Right renal pelvis (tissue), 4 donors: ENCODE measurements around the gene SFXN5. TPM values are rescaled to one million over a fixed set of nuclear protein-coding genes. Genes with fewer than 3 reads are reported as not detected.
"Not testable (repeated sequence)": the region's sequence is repeated elsewhere in the genome, so short reads cannot be mapped to it uniquely, and the experiment has no call there.

Source experiments
- DNase-seq, 4 donors: peaks; one replicate each; pipeline ENCODE4 v3.0.0-alpha.2; 2013; ENCODE audit warnings: low read depth in 4 of 4, low spot score in 3 of 4, missing footprints in 1 of 4
- polyA plus RNA-seq, 4 donors: library from polyadenylated mRNA; unstranded; fragments of 120-200 nt; gene quantifications; one replicate each; pipeline ENCODE4 v1.2.1, GENCODE V29; 2013; ENCODE audit not compliant: insufficient read length in 4 of 4

SFXN5 gene
- polyA plus RNA-seq, 4 donors: 25.9 to 32.6 (median 26.9) TPM

DNA sequence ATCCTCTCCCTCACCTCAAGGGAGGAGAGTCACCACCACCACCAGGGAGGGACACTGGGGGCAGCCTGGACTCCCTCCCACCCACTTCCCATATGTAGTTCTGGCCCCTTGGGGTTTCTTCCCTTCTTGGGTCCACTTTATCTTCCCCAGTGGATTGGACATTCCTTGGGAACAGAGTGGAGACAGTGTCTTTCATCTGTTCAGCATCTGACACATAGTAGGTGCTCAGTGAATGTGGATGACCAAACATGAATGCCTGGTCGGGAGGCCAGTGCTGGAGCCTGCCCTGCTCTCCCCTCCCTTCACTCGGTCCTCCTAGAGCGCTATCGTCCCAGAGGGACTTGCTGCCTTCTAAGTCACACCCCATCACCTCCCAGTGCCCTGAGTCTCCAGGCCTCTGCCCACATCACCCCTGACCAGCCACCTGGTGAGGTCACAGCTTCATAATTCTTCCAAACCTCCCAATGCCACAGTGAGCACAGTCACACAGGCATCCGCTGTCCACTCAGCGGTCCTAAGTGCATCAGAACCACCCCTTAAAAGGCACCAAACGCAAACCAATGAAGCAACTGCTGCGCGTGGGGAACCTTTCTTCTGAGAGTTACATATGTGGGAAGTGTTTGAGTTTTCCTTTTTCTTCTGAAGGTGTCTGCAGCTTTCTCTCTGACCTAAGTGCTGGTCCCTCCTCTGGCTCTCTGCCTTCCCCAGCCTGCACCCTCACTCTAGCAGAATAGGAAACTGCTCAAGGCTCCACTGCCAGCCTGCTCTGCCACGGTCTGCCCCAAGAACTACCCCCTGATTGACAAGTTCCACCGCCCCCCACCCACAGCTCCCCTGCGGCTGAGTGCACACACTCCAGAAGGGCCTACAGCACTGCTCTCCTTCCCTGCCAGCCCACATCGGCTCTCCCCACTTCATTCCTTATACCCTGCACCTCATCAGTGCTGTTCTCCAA, 7.2 kb upstream of the SFXN5 start:
- DNase-seq: no peak

DNA sequence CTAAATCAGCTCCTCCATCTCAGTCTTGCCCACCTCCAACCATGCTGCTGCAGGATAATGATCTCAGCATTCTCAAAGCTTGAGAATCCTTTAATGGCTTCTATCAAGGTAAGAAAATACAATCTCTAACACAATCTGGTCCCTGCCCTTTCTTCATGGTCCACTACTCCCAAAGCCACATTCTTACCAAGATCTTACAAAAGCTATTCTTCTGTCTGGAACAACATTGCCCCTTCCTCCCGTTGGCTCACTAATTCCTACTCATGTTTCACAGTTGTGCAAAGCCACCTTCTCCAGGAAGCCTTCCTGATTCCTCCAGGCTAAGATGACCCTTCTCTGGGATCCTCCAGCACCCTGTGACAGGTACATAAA, 5.9 kb upstream of the SFXN5 start:
- no peak for DNase-seq

DNA sequence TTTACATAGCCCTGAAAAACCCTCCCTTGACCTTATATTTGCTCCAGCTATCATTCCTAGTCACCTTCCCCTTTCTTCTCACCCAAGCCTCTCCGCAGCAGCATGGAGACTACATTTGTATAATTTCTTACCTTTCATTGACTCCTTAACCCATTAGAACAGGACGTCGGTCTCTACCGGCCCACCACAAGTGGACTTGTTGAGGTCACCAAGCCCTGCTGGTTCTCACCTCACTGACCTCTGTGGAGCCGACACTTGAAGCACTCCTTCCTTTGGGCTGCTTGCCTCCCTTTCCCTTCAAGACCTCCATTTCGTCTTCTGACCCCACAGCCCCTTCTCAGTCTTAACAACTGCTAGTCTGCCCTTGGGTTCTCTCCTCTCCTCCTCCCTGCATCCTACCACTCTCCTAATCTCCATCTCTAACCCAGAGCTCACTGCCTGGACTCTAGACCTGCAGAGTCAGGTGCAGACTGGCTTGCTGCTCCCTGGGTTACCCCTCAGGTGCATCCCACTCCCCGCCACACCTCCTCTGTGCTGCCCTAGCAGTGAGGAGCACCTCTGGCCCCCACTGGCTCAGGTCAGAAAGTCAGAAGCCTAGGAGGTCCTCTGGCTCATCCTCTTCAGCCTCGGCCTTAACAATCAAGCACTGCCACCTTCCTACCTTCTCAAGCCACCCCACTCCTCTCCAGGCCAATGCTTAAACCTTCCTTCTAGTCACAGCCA, 5.3 kb upstream of the SFXN5 start:
- no peak for DNase-seq

DNA sequence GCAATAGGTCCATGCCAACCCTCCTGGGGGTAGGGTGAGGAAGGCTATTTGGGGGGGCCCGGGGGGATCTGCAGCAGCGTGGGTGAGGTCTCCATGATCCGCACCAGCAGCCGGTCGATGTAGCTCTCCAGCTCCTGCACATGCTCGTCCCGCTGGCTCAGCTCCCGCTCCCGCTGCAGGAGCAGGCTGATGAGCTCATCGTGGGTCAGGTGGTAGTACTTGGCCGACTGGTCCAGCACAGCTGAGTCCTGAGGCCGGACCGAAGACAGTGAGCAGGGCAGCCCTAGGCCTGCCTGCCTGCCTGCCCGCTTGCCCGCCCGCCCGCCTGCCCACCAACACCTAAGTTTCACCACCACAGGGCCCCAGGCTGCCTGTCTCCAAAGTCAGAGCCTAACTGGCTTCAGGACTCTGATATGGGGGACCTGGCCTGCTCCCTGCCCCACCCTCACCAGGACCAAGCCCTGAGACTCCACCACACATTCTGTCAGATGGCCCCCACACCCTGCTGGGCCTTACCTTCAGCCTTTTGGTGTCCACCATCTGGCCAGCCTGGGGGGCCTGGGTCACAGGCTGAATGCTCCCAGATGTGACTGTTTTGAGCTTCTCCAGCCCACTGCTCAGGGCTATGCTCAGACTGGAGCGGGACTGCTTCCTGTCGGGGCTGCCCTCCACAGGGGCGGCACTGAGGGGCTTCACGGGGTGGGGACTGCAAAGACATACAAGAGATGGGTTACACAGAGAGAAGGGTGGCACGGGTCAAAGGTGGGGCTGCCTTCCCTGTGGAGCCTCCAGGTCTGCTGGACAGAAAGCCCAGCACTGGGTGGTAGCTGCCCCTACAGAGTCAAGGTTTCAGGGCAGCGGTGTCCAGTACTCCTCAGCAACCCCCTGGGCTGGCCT, 4.2 kb upstream of the SFXN5 start:
- no peak for DNase-seq

DNA sequence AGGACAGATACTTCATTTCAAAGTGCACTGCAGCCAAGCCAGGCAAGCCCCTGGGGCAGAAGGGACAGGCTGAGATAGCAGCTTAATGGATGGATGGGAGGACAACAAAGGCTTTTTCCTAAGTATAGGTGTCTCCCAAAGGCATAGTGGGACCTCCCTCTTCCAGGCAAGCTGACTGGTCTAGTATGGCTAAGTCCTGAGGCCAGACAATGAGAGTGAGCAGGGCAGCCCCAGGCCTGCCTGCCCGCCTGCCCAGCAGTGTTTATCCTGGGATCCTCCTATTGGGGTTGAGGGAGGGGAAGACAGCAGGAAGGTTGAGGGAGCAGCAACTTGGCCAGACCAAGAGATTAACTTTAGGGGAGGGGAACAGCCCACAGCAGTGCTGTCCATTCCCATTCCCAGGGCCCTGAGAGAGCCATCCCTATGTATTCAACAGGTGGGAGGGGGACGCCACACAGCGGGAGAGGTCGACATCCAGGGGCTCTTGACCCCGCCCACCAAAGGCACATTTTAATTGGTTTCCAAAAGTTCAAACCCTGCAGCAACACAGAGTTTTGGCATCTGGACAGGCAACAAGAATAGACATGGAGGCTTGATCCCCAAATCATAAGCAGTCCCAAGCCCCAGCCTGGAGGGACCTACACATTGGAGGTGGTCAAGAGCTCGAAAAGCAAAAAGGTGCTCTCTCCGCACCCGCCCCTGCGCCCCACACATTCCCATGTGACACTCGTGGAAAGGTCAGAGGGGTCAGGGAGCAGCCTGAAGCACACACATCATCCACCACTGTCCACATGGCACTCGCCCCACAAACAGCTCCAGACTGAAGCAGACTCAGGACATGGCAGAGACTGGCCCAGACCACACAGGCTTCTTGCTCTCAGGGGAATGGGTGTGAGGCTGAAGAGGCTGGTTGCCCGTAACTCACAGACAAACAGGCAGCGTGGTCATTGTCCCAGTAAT, 2.9 kb upstream of the SFXN5 start:
- no peak for DNase-seq

DNA sequence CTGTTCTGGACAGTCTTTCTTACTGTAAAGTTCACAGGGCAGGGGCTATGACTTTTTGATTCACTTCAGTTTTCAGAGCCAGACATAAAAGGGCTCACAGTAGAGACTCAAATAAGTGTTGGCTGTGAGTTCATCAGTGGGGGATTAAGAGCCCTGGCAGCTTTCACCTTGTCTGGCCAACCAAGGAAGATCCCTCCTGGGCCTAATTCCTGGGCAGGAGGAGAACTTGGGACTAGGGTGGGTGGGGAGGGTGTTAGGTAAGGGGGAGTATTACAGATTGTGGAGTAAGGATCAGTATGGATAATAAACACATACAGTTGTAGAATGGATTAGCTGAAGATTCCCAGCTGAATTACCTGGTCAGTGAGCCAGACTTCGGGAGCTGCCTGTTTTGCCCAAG, 904 bp upstream of the SFXN5 start:
- DNase-seq: no peak

DNA sequence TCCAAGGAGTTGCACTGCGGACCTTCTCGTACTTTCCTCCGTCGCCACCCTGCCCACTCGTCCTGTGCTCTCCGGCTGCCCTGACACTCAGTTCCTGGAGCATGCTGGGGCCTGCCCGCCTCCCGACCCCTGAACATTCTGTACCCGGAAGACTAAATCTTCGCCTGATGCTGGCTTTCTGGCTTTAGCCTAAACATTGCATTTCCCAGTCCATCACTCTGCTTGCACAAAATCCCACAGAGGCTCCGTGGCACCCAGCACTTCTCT, 550 bp upstream of the SFXN5 start:
- no peak for DNase-seq

DNA sequence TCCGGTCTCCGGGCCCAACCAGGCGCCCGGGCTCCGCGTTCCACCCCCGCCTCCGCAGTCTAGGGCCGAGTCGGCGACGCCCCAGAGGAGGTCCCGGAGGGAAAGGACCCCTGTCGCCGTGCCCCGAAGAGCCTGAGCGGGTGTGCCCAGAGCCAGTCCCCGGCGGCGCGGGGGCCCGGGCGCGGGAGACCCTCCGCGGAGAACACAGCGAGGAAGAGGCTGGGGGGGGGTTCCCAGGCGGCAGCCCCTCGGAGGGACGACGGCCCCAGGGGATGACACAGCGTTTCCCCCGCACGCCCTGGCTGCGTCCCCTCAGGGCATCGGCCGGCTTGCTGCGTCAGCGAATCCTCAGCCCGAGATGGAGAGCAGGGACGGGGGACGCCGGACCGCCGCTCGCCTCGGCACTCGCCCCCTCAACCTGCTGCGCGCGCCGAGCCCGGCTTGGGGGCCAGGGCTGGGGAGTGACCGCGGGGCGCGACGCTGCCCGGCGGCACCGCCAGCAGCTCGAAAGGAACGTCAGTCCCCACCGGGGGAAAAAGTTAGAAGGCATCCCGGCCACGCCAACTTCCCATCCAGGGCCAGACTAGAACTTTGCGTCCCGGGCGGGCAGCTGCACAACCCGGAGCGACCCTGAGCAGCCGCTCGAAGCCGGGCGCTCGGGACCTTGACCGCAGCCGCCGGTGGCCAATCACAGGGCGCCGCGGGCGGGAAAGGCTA, 711 bp downstream of the SFXN5 start:
- DNase-seq: peak in 1 of 4 donors; percentile 45

DNA sequence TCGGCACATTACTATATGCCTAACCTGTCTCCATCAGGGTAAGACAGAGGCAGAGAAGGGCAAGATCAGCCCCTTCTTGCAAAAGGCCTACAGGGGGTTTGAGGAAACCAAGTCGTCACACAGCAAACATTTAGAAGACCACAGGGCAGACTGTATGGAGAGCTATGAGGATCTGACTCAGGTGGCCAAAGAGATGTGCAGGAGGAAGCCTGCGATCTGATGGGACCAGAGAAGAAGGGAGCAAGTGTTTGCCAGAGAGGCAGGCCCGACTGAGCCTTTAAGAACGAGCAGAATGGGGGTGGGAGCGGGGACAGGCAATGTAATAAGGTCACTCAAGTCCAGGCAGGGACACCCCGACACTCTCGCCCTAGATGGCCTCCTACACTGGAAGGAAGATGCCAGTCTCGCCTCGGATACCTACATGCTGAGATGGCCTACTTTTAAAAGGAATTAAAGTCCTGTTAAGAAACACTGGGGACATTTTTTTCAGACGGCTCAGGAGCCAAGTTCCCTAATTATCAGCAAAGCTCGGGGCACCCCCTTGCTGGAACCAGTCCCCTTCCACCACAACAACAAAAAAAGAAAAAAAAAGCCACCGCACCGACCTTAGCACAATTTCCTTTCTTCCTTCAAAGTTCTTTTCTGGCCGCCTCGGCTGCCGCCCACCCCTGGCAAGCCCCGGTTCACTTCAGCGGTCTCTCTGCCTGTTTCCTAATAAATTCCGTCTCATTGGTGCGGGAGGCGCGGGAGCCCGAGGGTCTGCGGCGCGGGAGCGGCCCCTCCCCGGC, 1.5 kb downstream of the SFXN5 start:
- DNase-seq: no peak

DNA sequence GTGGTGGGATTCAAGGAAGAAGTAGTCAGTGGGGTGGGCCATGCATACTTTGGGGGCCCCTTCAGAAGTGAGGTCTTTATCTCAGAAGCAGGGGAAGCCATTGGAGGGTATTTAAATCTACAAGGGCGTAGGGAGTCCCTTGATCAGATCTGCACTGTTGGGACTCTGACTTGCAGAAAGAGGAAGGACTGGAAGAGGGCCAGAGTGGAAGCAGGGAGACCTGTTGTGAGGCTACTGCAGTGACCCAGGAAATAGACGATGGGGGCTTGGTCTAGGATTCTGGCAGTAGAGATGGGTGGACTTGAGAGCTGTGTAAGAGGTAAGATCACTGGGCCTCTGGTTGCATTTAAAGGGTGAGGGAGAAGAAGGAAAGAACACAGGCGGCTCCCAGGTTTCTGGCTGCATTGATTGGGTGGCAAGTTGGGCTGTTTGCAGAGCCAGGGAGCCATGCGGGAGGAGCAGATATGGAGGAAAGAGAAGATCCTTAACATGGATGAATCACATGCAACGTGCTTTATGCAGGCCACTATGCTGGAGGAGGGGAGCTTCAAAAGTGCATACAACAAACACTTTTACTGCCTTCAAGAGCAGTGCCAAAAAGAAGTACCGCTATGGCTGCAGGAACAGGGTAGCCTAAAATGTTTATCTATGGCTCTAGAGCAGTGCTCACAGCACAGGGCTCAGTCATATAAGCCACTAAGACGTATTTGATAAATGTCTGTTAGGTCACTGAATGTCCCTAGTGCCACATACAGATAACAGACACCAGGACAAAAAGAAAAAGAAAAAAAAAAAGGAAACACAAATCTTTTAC, 2.3 kb downstream of the SFXN5 start:
- no peak for DNase-seq

DNA sequence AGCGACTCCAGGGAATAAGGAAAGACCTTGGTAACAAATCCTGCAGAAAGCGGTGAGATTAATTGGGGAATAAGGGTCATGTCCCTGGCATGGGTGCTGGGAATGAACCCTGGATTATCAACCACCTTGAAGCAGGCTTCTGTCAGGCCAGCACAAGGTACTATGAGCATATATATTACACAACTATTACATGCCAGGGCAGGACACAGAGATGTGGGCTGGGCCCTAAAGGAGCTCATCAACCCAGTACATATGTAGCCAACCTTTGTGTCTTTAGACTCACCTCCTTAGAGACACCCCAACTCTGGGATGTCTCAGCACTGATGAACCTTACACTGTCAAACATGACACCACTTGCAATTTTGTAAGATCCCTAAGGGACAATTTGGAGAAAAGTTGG, 3.4 kb downstream of the SFXN5 start:
- no peak for DNase-seq

DNA sequence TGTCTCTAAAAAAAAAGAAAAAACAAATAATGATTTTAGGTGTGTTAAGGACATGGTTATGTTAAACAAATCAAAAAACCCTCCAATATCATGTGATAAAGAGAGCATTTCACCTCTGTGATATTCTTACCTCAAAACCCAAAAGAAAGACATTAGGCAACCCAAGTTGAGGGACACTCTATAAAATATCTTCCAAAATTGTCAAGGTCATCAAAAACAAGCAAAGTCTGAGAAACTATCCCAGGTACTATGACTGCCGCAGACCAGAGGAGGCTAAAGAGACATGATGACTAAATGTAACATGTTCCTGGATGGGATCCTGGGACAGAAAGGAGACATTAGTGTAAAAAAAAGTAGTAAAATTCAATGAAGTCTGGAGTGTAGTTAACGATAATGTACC, 4.5 kb downstream of the SFXN5 start:
- no peak for DNase-seq

DNA sequence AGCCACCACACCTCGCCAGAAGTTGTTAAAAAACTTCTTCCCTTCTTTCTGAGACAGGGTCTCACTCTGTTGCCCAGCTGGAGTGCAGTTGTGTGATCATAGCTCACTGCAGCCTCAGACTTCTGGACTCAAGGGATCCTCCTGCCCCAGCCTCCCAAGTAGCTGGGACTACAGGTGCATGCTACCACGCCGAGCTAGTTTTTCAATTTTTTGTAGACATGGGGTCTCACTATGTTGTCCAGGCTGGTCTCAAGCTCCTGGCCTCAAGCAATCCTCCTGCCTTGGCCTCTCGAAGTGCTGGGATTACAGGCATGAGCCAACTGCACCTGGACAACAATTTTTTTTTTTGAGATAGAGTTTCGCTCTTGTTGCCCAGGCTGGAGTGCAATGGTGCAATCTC, 6.4 kb downstream of the SFXN5 start:
- not testable (repeated sequence) for DNase-seq

DNA sequence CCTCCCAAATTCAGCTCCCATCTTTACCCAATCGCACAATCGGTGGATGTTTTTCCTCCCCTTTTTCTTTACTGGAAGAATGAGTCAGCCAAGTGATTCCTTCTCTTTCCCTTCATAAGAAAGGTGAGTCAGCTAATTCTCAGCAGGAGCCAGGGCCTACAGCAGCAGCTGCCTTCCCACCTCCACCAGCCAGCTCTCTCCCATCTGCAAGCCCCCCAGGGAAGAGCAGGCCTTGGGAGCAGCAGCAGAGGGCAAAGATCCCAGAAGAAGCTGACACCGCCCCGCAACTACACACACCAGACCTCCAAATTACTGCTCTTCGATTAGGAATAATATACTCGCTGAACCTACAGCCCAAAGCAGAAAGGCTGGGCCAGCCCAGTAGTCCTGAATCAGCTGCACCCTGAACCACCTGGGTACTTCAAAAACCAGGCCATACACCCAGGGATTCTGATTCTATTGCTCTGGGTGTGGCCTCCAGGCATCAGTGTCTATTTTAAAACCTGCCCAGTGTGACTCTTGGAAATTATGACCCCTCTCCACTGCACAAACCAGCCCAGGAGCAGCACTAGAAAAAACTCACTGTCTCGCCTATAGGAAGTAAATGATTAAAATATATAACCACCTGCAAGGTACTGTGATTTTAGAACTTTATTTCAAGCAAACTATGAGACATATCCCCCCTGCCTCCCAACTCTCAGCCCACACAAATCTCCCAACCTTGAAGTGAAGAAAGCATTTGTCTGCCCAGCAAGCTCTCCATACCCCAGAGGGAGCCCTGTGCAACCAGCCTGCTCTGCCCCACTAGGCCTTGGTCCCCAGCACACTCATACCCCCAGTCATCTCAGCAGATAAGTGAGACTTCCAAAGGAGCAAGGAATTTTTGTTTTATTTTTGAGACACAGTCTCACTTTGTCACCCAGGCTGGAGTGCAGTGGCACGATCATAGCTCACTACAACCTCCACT, 7.3 kb downstream of the SFXN5 start:
- DNase-seq: no peak

DNA sequence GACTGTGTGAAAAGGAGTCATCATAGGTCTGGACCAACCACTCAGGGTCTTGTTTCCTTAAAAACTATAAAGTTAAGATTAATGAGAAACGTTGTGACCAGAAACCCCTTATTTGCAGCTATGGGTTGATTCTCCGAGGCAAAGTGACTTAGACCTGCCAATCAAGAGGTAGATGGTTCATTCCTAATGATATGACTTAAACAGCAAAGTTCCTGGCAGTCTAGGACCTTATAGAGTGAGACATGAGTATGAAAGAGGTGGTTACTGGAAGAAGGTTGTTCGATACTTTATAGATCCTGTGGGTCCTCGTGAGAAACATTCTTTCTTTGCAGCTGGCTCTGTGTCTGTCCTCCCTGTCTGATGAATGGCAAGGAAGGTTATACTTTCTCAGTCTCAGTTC, 8.0 kb downstream of the SFXN5 start:
- DNase-seq: no peak

DNA sequence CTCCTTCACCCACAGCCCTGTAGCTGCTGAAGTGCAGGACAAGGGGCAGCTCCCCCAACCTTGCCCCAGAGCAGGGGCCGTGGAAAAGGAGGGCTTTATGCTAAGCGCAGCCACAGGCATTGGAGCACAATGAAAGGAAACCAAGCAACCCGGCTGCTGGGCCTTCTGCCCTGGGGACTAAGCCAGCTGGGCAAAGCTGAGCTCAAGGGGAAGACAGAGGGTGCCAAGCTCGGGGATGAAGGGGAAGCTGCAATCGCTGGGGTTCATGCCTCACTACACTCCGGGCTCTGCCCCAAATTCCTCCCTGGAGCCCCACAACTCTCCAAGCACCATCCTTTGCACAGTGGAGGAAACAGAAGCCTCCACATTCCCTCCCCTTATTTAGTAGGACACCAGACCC, 12.4 kb downstream of the SFXN5 start:
- DNase-seq: no peak

DNA sequence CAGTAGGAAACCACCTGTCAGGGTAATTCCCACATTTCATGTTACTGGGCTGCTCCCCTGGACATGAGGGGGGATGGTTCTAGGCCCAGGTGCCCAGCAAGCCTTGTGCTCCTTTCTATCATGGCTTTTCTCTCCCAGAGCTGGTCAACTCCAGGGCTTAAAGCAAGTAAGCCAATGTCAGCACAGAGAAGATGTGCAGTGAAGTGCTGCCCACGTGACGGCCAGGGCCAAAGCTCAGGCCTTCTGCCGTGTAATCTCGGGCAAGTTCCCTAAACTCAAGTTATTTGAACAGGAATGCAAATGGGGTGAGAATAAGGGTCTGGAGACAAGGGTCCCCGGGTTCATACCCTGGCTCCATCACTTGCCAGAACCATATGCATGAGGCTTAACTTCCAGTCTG, 16.5 kb downstream of the SFXN5 start:
- DNase-seq: no peak
